Kidney (tissue), 14 donors: ENCODE data around the gene SPACA4. TPM values are rescaled to one million over a fixed set of nuclear protein-coding genes. Genes with fewer than 3 reads are reported as not detected.

Experiments
- DNase-seq, 5 donors: peaks; one replicate each; pipeline ENCODE4 v3.0.0-alpha.2; 2013 to 2020
- FAIRE-seq: peaks from 2 replicates; lab custom pipeline; 2012; peaks lifted over from hg19 to GRCh38; lab: Jason Lieb, UNC
- H3K27ac ChIP-seq, 2 donors: one replicate each; pipeline ENCODE4 v1.7.0; 2013; ENCODE audit warnings: low read depth in 2 of 2, low read length in 2 of 2, inconsistent platforms in 1 of 2
- H3K27me3 ChIP-seq: one replicate; pipeline ENCODE4 v1.7.1; 2013; ENCODE audit warnings: low read length, inconsistent platforms; ENCODE audit not compliant: control insufficient read depth, insufficient read depth
- H3K36me3 ChIP-seq, 3 donors: one replicate each; pipeline versions ENCODE4 v1.7.0 to v1.7.1; 2013; ENCODE audit warnings: low read length in 3 of 3, control low read depth in 1 of 3, inconsistent platforms in 1 of 3; ENCODE audit not compliant: insufficient read depth in 3 of 3, control insufficient read depth in 2 of 3
- H3K4me1 ChIP-seq, 3 donors: one replicate each; pipeline versions ENCODE4 v1.7.0 to v1.7.1; 2013; ENCODE audit warnings: low read length in 3 of 3, inconsistent platforms in 1 of 3, low read depth in 1 of 3; ENCODE audit not compliant: control insufficient read depth in 2 of 3, insufficient read depth in 2 of 3
- H3K4me3 ChIP-seq, 3 donors: one replicate each; pipeline versions ENCODE4 v1.7.0 to v1.8.1; 2013; ENCODE audit warnings: low read length in 3 of 3, control low read depth in 1 of 3, inconsistent platforms in 1 of 3
- H3K9ac ChIP-seq, 3 donors: one replicate each; pipeline versions ENCODE4 v1.7.0 to v1.7.1; 2013; ENCODE audit warnings: low read length in 3 of 3, control low read depth in 1 of 3, inconsistent platforms in 1 of 3
- H3K9me3 ChIP-seq, 3 donors: one replicate each; pipeline versions ENCODE4 v1.7.0 to v1.7.1; 2013; ENCODE audit warnings: low read length in 3 of 3, control low read depth in 1 of 3, inconsistent platforms in 1 of 3; ENCODE audit not compliant: control insufficient read depth in 2 of 3, insufficient read depth in 1 of 3
- CTCF ChIP-seq: IDR thresholded peaks from 3 replicates; pipeline ENCODE4 v1.5.1; 2012; ENCODE audit warnings: mild to moderate bottlenecking, moderate library complexity, borderline replicate concordance; ENCODE audit not compliant: insufficient read depth; ENCODE audit errors: extremely low read depth
- intact Hi-C: fragments of 100-400 bp; cut with DNase I; formaldehyde crosslinking; loops from one replicate; pipeline ENCODE4 v1.11.1; 2022
- polyA plus RNA-seq: library from polyadenylated mRNA; stranded (reverse); fragments of 350-450 nt; fragmentation: Illumina TruSeq; extraction: RNeasy Lipid Tissue Mini Kit (QIAGEN cat#74804); gene quantifications from one replicate; pipeline ENCODE4 v1.2.3, GENCODE V29; 2014; ENCODE audit warnings: low read depth, low replicate concordance; ENCODE audit not compliant: insufficient read depth
- total RNA-seq: library from RNA; stranded (reverse); fragmentation: NEBNext Ultra II Directional; extraction: Animal tissue kit (Norgen Biotek cat#: 25700); gene quantifications from one replicate; pipeline ENCODE4 v1.2.1, GENCODE V29; 2021
- donor health status: control.
- donor health status: control.
- donor health status: control.
- donor health status: control.
- donor health status: control.
- donor health status: DM: yes; HTN: yes; CAD: no.
- donor health status: Normal renal cell carcinoma (clear cell type).

Gene SPACA4
- total and polyA plus RNA-seq, 2 donors from 2014 or later: not detected

GRCh38 chr19:48636859-48637448 is 30.4 kb downstream of the SPACA4 start, which contains the start of gene DBP:
TSS of gene DBP (minus strand) at chr19:48637379. CDS start at chr19:48636994, 385 bp downstream.
- peak within 1 kb of the TSS; percentile 59 to 96 (median 91) for H3K9ac ChIP-seq
- FAIRE-seq (no peak), DNase-seq (peak in 2 of 5 donors; percentile 77 to 92)
- H3K27ac ChIP-seq: peak within 1 kb of the TSS; percentile 98 to 99
- no peak for TF ChIP-seq CTCF
- intact Hi-C loops: no loop called here
- H3K36me3 ChIP-seq: peaks cover 0 to 2% (median 0%) of the 10 kb centered on the region in 3 donors
- H3K4me1 ChIP-seq: peaks cover 8 to 32% (median 29%) of the 10 kb centered on the region in 3 donors
- no peaks in the 10 kb centered on the region for H3K9me3 ChIP-seq
- H3K4me3 ChIP-seq: peak within 1 kb of the TSS; percentile 81 to 93 (median 85)
- no peaks in the 10 kb centered on the region for H3K27me3 ChIP-seq

DNA sequence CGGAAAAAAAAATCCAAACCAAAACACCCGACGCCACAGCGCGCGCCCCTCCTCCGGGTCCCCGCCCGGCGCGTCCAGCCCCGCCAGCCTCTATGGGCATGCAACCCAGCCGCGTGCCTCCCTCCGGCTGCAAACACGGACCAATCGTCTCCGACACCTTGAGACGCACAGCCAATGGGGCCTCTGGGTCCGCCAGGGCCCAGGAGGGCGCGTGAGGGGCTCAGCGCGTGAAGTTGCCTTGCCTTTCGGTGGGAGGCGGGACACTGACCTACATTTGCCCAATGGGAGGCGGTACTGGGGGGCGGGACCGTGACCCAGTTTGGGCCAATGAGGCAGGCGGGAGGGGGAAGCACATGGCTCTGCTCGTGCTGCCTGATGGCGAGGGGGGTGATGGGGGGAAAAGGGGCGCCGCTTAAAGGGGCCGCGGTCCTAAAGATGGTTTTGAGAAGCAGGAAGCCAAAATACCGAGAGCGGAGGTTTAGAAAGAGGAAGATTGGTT is 31.0 kb downstream of the SPACA4 start:
- intact Hi-C loops: no loop called here
- no peaks in the 10 kb centered on the region for H3K27me3 ChIP-seq
- H3K9me3 ChIP-seq: no peaks in the 10 kb centered on the region
- peak overlapping the region; percentile 81 to 93 (median 85) for H3K4me3 ChIP-seq
- peaks cover 8 to 32% (median 29%) of the 10 kb centered on the region in 3 donors for H3K4me1 ChIP-seq
- H3K27ac ChIP-seq: peak overlapping the region; percentile 98 to 99
- peak; percentile 66 for FAIRE-seq
- DNase-seq: peak; percentile 100
- peaks cover 0 to 2% (median 0%) of the 10 kb centered on the region in 3 donors for H3K36me3 ChIP-seq
- peak; percentile 14 for TF ChIP-seq CTCF
- peak overlapping the region; percentile 59 to 94 (median 91) for H3K9ac ChIP-seq

DNA sequence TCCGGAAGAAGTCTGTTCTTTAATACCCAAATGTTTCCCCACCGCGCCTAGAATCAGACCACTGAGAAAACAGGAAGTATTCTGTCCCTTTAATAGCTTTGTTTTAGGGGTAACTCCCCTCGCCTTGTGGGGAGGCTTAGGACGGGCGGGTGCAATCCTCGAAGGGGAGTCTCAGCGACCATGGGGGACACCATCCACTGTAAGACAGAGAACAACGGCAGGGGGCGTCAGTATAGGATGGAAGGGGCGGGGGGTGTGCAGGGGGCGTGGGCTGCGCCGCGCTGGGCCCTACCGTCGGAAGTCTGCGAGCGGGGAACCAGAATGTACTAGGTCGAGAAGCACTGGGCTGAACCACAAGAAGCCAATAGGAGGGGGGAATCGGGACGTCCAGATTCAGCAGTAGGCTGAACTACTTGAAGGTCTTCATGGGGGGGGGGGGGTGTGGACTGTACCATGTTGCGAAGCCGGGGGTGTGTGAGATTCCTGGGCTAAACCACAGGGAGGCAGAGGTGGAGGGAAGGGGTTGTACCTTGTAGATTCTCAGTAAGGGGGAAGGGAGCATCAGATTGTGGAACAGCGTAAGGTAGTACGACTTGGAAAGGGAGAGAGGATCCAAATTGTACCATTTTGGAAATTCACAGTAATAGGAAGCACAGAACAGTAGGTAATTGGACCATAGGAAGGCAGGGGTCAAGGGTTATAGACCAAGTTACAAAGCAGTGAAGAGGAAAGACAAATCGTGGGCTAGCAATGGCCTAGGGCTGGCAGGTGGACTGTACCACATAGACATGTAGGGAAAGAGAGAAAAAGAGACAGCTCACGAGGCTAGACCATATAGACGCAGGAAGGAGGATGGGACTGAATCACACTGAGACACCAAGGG is 31.6 kb downstream of the SPACA4 start:
- Histone ChIP-seq H3K27ac (peak overlapping the region; percentile 98 to 99), H3K9ac (peak overlapping the region; percentile 77 to 94 (median 91)), H3K36me3 (peaks cover 0 to 2% (median 0%) of the 10 kb centered on the region in 3 donors), H3K27me3 (no peaks in the 10 kb centered on the region), H3K9me3 (no peaks in the 10 kb centered on the region), H3K4me3 (peak overlapping the region; percentile 81 to 93 (median 85)), H3K4me1 (peaks cover 8 to 26% (median 23%) of the 10 kb centered on the region in 3 donors)
- TF ChIP-seq CTCF: no peak
- no peak for FAIRE-seq
- intact Hi-C loops: no loop called here
- DNase-seq: peak; percentile 95 to 98 (median 97)
